Fibroblast of mammary gland (primary cell): ENCODE measurements around the gene IL2RA.
A peak's percentile ranks its signal among the peaks of the same experiment; 100 is the strongest.
"Not testable (repeated sequence)": the region's sequence is repeated elsewhere in the genome, so short reads cannot be mapped to it uniquely, and the experiment has no call there.

ENCODE experiments used
- DNase-seq: peaks from one replicate; pipeline ENCODE4 v3.0.0-alpha.2; 2010; ENCODE audit warnings: low read depth
- H3K4me3 ChIP-seq: 2 replicates; pipeline ENCODE4 v1.5.1; 2011; ENCODE audit warnings: low read depth, mild to moderate bottlenecking, low read length, moderate library complexity; ENCODE audit not compliant: control insufficient read depth
- CTCF ChIP-seq: conservative IDR thresholded peaks from 2 replicates; pipeline ENCODE4 v1.5.1; 2011; ENCODE audit warnings: low read depth, low read length, inconsistent platforms; ENCODE audit not compliant: control insufficient read depth, insufficient read depth

IL2RA gene

GRCh38 chr10:6065835-6066234 is 3.7 kb upstream of the IL2RA start:
- DNase-seq: peak; percentile 30
- no peak for TF ChIP-seq CTCF
- H3K4me3 ChIP-seq: no peak overlapping the region

DNA sequence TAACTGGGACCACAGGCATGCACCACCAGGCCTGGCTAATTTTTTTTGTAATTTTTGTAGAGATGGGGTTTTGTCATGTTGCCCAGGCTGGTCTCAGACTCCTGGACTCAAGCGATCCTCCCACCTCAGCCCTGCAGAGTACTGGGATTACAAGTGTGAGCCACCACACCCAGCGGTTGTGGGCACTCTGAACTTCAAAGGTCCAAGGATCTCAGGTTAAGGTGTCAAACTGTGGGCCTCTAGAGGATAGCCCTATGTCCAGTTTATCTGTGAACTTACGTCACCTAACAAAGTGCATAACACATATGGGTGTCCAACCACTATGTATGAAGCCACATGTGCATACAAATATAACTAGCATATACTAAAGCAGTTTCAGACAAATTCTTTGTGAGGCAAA is 3.2 kb upstream of the IL2RA start:
- no peak for DNase-seq
- no peak overlapping the region for H3K4me3 ChIP-seq
- no peak for TF ChIP-seq CTCF

DNA sequence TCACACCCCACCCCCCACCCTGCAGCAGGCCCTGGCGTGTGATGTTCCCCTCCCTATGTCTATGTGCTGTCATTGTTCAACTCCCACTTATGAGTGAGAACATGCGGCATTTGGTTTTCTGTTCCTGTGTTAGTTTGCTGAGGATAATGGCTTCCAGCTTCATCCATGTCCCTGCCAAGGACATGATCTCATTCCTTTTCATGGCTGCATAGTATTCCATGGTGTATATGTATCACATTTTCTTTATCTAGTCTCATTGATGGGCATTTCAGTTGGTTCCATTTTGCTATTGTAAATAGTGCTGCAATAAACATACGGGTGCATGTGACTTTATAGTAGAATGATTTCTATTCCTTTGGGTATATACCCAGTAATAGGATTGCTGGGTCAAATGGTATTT is 2.6 kb upstream of the IL2RA start:
- not testable (repeated sequence) for DNase-seq, H3K4me3 ChIP-seq

- no peak overlapping the region for H3K4me3 ChIP-seq
- DNase-seq: no peak
- TF ChIP-seq CTCF: no peak
Observed at GRCh38 chr10:6064119-6064518, 2.0 kb upstream of the IL2RA start.

DNA sequence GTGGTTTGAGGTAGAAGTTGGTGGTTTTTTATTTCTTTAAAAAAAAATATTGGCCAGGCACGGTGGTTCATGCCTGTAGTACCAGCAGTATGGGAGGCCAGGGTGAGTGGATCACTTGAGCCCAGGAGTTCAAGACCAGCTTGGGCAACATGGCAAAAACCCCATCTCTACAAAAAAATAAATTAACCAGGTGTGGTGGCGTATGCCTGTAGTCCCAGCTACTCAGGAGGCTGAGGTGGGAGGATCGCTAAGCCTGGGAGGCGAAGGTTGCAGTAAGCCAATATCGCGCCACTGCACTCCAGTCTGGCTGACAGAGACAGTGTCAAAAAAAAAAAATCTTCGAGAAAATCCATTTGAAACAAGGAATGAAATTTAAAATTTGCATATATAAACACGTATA is 1.1 kb downstream of the IL2RA start:
- no peak for DNase-seq
- no peak for TF ChIP-seq CTCF
- no peak overlapping the region for H3K4me3 ChIP-seq

DNA sequence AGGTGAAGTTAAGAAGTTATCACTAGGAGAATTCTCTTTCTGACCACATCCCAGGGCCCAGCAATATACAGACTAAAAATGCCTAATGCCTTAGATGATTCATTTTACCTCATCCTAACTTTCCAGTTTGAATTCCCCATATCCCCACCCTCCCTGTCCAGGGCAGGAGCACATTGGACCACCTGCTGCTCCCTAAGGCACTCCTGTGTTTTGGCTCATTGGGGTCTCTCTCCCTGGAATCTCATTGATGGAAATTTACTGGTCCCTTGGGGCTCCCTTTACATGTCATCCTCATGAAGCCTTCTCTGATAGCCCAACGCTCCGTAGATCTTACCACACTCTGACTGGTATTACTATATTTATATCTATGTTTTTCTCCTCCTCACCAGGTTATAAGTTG is 2.7 kb downstream of the IL2RA start:
- no peak overlapping the region for H3K4me3 ChIP-seq
- no peak for DNase-seq
- TF ChIP-seq CTCF: no peak

DNA sequence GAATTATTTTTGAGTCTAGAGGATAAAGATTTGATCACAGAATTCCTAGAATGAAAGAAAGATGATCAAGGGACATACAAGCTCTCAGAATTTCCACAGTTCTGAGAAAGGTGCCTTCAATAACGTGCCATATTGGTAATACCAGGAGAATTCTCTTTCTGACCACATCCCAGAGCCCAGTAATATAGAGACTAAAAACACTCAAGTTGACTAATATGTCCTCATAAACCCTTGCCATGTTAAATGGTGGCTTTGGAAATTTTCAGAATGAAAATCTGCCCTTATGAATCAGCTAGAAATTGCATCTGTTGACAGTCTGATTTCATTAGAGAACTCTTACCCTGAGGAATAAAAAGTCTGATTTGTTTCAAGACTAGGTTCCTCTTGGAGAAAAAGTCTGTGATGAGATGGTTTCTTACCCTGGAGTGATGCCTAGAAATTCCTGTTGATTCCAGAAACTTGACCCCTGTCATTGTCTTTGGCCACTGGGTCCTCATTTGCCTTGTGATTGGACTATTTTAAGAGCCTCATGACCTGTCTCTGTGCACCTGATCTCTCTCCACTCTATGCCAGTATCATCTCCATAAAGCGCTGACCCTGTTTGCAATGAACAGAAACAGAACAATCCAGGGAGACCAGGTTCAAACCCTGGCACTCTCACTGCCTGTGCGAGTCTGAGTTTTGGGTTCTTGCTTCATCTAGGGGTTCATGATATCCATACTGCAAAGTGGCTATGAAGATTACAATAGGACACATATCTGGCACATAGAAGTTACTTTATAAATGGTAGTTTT is 3.3 kb downstream of the IL2RA start:
- DNase-seq: no peak
- TF ChIP-seq CTCF: no peak
- no peak overlapping the region for H3K4me3 ChIP-seq
